Measurements from ENCODE around the gene ABCG8.

The ABCG8 gene

DNA sequence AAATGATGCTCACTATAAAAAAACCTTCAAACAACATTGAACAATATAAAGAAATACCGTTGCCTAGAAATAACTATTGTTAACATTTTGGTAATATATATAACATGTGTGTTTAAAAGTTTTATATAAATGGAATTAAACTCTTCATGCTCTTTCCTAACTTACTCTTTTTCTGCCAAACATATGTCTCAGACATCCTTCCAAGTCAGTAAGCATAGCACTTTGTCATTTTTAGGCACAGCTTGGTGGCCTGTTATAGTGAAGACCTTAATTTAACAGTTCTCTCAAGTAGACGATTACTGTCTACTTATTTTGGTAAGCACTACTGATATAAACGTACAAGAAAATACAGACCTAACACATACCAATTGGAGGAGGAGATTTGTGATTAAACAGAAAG, 24.1 kb upstream of the ABCG8 start:
- TF ChIP-seq, protein P1, sequence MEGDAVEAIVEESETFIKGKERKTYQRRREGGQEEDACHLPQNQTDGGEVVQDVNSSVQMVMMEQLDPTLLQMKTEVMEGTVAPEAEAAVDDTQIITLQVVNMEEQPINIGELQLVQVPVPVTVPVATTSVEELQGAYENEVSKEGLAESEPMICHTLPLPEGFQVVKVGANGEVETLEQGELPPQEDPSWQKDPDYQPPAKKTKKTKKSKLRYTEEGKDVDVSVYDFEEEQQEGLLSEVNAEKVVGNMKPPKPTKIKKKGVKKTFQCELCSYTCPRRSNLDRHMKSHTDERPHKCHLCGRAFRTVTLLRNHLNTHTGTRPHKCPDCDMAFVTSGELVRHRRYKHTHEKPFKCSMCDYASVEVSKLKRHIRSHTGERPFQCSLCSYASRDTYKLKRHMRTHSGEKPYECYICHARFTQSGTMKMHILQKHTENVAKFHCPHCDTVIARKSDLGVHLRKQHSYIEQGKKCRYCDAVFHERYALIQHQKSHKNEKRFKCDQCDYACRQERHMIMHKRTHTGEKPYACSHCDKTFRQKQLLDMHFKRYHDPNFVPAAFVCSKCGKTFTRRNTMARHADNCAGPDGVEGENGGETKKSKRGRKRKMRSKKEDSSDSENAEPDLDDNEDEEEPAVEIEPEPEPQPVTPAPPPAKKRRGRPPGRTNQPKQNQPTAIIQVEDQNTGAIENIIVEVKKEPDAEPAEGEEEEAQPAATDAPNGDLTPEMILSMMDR (IDR thresholded peaks at IDR 0.05) = no peak

DNA sequence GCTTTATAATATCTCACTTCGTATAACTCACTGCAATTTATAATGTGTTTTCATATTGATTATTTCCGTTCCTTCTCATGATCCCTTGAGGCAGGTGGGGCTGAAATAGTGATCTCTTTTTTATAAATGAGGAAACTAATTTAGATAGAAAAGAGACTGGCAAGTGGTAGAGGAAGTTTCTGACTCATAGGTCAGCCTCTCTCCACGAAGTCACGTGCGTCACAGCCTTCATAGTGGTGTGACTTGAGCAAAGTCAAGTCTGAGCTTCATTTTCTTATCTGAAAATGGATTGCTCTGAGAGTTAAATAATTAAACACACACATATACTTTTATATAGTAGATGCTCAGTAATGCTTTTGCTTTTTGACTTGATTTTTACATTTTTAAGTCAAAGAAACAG, 20.0 kb upstream of the ABCG8 start:
- TF ChIP-seq, protein P1 (IDR thresholded peaks at IDR 0.05) = no peak

DNA sequence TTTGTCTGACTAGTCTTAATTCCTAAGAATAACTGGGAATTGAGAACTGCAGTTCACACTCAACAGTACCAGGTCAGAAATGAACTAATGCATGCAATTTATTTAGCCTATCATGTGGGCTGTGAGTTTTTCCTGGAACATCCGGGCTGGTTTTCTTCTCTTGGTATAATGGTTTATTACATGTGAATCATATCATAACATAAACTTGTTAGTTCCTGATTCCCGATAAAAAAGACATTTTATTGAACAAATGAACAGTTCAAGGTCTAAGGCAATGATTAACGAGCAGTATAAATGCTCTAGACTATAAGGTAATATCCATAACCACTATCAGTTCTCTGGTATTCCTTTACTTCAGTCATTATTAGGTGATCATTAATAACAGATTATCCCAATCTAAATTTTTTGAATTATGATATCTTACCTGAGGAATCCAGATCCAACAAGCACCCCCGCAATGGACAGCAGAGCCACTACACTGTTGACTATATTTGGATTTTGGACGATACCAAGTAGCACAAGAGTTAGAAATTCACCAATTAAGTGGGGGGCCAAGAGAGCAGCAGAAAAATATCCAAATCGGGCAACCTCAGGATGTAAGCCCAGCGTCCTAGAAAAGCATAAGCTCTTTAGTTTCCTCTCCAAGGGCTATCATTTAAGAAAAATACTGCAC, 19.1 kb upstream of the ABCG8 start:
- TF ChIP-seq, protein P1 (IDR thresholded peaks at IDR 0.05) = no peak

DNA sequence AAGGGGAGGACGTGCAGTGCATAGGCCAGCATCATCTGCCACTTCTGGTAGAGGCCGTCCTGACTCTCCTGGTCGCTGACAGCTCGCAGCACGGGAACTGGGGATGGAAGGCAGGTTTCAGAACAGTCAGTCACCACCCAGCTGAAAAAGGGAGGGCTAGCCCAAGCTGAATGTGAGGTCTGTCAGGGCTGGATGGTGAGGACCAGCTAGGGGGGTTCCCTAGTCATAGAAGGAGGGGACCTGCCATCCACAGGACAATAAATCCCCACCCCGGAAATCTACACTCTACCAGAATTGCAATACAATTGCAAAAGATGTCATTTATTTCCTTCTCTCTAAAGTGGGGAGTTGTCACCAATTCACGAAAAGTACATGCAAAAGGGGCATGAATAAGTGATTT, 15.9 kb upstream of the ABCG8 start:
- TF ChIP-seq, protein P1 (IDR thresholded peaks at IDR 0.05) = no peak

DNA sequence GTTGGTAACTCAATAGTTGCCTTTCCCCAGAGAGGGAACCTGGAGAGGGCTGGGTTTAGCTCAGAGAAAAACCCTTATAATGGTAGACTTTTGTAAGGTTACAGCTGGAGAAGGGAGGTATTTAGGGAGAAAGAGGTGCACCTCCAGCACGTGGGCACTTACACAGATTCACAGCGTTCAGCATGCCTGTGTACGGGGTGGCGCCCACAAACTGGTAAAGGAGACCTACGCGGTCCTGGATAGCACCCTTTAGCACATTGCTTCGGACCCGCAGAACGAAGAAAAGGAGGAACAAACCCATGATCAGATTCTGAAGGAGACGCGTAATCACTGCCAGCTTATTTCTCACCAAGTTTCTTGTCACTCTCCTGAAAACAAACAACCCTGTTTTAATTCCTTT, 15.0 kb upstream of the ABCG8 start:
- TF ChIP-seq, protein P1 (IDR thresholded peaks at IDR 0.05) = no peak

DNA sequence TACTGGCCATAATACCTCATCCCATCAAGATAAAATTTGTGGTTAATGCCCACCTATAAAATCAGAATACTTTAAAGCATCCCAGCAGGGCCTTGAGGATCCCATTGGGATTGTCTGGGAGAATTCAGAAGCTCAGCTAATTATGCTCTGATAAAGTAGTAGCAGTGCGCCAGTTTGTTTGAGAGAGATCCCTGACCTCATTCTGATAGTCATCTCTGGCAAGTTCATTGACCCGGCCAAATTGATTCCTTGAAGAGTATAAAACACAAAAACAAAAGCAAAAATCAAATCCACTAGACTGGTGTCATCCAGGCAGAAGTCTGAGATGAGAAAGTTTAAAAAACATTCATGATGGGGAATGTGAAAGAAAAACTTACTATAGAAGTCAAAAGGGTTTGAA, 14.3 kb upstream of the ABCG8 start:
- TF ChIP-seq, protein P1 (IDR thresholded peaks at IDR 0.05) = no peak

DNA sequence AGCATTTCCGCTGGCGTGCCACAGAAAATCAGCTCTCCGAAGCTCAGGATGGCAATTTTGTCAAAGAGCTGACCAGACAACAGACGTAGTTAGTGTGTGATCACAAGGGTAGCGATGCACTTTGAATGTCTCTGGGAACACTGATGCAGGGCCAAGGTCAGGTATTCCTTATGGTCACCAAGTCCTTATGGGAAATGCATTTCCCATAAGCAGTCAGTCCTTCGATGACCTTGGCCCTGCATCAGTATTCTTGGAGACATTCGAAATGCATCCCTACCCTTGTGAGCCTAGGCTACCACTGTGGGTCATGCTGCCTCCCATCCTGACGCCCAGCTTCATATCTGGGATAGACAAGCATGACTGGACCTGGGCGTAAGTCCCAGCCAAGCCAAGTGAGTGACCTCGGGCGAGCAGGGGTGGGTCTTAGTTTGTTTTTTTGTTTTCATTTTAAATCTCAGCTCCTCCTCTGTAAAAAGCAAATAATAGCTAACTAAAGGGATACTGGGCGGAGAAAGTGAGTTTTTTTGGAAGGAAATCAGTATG, 13.7 kb upstream of the ABCG8 start:
- TF ChIP-seq, protein P1 (IDR thresholded peaks at IDR 0.05) = no peak

DNA sequence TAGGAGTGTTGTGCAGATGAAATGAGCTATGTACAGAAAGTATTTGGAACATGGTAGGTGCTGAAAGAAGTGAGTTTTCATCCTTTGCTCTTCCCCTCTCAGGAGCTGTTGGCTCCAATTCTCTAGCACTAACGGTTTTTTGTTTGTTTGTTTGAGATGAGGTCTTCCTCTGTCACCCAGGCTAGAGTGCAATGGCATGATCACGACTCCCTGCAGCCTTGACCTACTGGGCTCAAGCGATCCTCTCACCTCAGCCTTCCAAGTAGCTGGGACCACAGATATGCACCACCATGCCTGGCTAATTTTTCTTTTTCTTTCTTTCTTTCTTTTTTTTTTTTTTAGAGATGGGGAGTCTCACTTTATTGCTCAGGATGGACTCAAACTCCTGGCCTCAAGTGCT, 12.9 kb upstream of the ABCG8 start:
- TF ChIP-seq, protein P1 (IDR thresholded peaks at IDR 0.05) = no peak

All from LNCAP (cell line).